Right ventricle myocardium inferior (tissue), 1 donor: Measurements from ENCODE around the gene POLR3E. TPM values are rescaled to one million over a fixed set of nuclear protein-coding genes. Genes with fewer than 3 reads are reported as not detected.
"Not testable (repeated sequence)": the region's sequence is repeated elsewhere in the genome, so short reads cannot be mapped to it uniquely, and the experiment has no call there.

Experiments
- ATAC-seq: fragments of 200-7000 bp; cut with Tn5 transposase; one replicate; pipeline ENCODE4 v1.9.1; 2020; ENCODE audit warnings: mild to moderate bottlenecking, moderate library complexity
- DNase-seq: peaks from one replicate; pipeline ENCODE4 v3.0.0; 2021; ENCODE audit errors: missing footprints
- intact Hi-C: fragments of 100-400 bp; cut with DNase I; formaldehyde crosslinking; loops from one replicate; pipeline ENCODE4 v1.11.0; 2022
- total RNA-seq: library from RNA; stranded (reverse); fragmentation: NEBNext Ultra II Directional; extraction: Animal tissue kit (Norgen Biotek cat#: 25700); gene quantifications from one replicate; pipeline ENCODE4 v1.2.1, GENCODE V29; 2021
- donor health status: DM: no; HTN: yes; CAD: no; lungs with severe emphysema.

Gene POLR3E
- total RNA-seq, 1 donor from 2014 or later = 36.4 TPM

DNA sequence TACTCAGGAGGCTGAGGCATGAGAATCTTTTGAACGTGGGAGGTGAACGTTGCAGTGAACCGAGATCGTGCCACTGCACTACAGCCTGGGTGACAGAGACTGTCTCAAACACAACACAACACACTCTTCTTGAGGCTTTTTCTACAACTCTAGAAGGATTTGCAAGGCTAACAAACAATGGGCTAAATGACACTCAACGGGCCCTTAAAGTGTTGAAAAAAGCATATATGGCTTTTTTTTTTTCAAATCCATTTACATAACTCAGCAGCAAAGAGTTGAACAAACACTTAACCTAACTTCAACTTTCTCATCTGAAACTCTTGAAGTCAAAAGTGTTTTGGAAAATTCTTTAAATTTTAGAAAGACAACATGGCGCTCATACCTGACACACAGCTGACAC, 54.9 kb downstream of the POLR3E start:
- intact Hi-C loops = no loop called here
- ATAC-seq (no peak), DNase-seq (no peak)

GRCh38 chr16:22352723-22353122, 55.5 kb downstream of the POLR3E start:
- DNase-seq = no peak
- intact Hi-C loops = no loop called here

GRCh38 chr16:22353191-22353919, 56.1 kb downstream of the POLR3E start:
- ATAC-seq = no peak
- DNase-seq = no peak
- intact Hi-C loops = no loop called here

More at GRCh38 chr16:22352723-22353122, 55.5 kb downstream of the POLR3E start:
- ATAC-seq = no peak

- intact Hi-C loops = no loop called here
- DNase-seq (no peak), ATAC-seq (no peak)
Measured at GRCh38 chr16:22353933-22354541, 56.8 kb downstream of the POLR3E start.

DNA sequence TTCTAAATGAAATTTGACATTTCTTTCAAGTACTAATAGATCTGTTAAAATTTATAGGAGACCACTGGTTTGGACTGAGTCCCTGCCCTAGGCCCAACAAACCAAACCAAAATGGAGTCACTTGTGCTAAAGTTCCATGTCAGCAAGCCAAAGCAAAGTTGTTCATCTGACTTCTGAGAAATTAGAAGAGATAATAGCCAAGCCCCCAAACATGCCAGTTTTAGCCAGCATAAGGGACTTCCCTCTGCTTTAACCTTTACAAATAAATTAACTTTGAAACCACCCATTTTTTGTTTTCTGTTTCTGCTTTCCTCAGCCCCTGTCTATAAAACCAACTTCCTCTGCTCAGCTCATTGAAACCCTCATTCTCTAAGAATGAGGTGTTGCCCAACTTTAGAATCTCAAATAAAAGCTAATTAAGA, 58.3 kb downstream of the POLR3E start:
- DNase-seq = no peak
- no peak for ATAC-seq
- intact Hi-C loops = no loop called here

DNA sequence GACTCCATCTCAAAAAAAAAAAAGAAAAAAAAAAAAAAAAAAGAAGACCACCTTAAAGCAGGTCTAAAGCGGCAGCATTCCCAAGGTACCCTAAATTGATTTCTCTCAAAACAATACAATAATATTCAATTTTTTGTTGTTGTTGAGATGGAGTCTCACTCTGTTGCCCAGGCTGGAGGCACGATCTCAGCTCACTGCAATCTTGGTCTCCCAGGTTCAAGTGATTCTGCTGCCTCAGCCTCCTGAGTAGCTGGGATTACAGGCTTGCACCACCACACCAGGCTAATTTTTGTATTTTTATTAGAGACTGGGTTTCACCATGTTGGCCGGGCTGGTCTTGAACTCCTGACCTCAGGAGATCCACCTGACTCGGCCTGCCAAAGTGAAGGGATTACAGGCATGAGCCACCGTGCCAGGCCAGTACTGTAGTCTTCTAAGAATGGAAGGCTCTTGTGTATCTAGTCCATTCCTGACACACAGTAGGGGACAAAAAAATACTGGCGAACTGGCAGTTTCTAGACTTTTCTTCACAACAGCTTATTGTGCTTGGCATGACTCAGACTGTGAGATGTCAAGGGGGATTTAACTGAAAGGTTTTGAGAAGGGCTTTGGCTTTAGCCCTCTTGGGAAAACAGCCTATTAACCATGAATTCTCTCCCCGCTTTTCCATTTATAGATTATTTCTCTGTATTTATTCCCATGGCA, 59.9 kb downstream of the POLR3E start:
- ATAC-seq (no peak), DNase-seq (no peak)
- intact Hi-C loops = no loop called here

GRCh38 chr16:22357635-22357971, 60.4 kb downstream of the POLR3E start:
- intact Hi-C loops = no loop called here
- DNase-seq = no peak
- no peak for ATAC-seq

DNA sequence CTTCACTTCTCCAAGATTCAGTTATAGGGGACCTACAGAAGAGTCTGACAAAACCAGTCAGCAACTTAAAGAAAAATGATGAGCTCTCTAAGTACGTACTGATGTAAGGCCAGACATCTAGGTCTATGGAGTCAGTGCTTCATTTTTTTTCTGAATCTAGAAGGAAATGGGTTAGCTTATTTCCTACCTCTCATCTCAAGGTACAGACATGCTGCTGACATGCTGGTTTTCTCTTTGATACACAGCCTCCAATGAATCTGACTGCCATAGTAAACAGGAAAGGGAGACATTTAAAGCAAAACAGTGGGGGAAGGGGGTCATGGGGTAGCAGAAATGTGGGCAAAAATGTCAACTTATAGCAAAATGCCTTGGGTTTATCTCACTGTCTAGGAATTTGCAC, 60.8 kb downstream of the POLR3E start:
- ATAC-seq (no peak), DNase-seq (no peak)
- intact Hi-C loops = no loop called here

DNA sequence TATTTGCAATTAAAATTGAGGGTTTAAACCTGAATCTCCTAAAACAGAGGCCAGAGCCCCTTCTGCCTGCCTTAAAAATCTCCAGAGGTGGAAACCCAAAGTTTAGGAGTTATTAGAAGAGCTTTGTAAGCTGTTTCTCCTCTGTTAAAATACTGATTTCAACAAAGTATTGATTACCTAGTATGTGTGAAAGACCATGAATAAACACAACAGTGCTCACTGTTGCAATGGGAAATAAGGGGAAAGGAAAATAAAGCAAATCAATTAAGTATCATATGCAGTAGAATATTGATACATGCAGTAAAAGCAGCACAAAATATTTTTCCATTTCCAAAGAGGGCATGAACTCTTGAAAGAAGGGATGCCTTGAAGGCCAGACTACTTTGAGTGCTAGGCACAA, 62.5 kb downstream of the POLR3E start:
- no peak for ATAC-seq
- intact Hi-C loops = no loop called here
- no peak for DNase-seq

DNA sequence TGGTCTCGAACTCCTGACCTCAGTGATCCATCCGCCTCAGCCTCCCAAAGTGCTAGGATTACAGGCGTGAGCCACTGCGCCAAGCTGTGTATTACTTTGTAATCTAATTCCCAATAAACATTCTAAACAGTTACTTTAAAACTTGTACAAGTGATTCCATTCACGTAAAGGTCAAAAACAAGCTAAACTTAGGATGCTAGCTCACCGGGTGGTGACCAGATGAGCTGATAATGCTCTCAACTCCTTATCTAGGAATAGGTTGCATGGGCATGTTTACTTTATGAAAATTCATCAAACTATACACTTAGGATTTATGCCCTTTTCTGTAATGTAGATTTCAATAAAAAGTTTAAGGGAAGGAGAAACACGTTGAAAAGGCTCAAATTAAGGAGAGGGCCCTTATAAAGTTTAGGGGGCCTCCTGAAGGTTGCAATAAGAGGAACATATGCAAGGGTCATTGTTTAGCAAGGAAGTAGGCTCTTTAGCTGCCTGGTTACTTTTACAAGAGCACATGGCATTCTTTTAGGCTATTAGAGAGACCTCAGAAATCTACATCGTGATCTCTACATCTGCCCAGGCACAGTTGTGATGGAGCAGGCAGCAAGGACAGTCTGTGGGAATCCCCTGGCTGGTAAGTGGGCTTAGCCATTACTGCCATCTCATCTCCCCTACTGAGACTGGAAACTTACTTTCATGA, 63.9 kb downstream of the POLR3E start:
- ATAC-seq = no peak
- intact Hi-C loops = no loop called here
- DNase-seq = no peak

DNA sequence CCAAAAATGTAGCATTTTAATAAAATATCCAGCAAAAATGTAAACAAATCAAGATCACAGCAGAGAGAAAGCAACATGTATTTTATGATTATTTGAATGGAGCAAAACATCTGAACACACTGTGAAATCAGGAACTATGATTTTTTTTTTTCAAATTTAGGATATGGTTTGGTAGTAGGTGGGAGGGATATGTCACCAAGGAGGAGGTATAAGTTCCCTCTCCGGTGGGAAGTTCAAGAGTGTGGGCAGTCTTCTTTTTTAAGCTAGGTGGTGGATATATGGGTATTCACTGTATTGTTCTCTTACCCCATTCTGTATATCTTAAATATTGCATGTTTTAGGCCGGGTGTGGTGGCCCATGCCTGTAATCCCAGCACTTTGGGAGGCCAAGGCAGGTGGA, 67.0 kb downstream of the POLR3E start:
- no peak for ATAC-seq
- intact Hi-C loops = no loop called here
- no peak for DNase-seq

GRCh38 chr16:22366371-22366770, 69.2 kb downstream of the POLR3E start:
- intact Hi-C loops = no loop called here
- no peak for DNase-seq
- no peak for ATAC-seq

GRCh38 chr16:22366889-22367288, 69.7 kb downstream of the POLR3E start:
- ATAC-seq = no peak
- intact Hi-C loops = no loop called here
- no peak for DNase-seq

DNA sequence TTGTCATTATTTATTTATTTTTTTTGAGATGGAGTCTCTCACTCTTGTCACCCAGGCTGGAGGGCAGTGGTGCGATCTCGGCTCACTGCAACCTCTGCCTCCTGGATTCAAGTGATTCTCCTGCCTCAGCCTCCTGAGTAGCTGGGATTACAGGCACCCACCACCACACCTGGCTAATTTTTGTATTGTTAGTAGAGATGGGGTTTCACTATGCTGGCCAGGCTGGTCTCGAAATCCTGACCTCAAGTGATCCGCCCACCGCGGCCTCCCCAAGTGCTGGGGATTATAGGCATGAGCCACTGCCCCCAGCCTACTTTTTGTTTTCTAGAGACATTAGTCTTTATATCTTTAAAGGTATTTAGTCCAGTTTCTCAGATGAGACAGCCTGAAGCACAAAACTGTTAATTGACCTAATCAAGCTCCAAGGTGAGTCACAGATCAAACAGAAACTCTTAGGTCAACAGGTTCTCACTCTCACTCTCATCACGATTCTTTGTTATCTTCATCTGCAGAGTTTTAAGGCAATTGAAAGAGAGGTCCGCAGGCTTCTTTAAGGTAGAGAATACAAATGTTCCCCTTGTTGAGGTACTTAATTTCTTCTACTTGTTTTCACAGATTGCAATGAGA, 71.1 kb downstream of the POLR3E start:
- intact Hi-C loops, DNase-seq, ATAC-seq: not testable (repeated sequence)

GRCh38 chr16:22369221-22369811, 72.1 kb downstream of the POLR3E start:
- DNase-seq (no peak), ATAC-seq (no peak)

DNA sequence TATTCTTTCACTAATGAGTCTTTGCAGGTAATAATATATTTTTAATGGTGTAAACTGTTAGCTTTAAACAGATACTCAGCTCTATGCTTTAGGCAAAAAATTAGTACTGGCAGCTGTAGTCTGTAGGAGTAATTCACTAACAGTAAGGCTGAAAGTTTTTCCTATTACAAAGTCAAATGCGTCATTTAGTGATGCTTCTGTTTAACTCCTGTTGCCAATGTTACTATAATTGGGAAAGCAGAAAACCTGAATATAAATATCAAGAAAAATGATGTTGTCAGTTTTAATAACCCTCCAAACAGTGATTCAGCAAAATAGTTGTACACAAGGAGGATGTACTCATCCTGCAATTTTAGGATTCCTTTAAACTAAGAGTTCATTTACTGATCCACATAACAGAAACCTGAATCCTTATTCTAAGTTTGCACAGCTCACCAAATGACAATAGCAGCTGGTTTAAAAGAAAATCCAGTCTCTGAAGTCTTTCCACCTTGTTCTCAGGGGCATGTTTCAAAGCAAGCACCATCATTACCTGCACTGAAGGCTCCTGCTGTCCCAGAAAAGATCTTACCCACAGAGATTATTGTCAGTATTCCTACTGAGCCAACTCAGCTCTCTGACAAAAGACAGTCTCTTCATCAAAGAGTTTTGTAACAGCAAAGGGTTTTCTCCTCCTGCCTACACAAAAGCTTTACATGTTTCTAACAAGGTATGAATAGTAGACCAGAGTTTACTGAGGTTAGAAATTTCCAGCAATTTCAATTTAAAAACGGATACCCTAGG, 73.0 kb downstream of the POLR3E start:
- DNase-seq = no peak
- intact Hi-C loops = no loop called here
- no peak for ATAC-seq

More at GRCh38 chr16:22369221-22369811, 72.1 kb downstream of the POLR3E start:
- intact Hi-C loops = no loop called here

DNA sequence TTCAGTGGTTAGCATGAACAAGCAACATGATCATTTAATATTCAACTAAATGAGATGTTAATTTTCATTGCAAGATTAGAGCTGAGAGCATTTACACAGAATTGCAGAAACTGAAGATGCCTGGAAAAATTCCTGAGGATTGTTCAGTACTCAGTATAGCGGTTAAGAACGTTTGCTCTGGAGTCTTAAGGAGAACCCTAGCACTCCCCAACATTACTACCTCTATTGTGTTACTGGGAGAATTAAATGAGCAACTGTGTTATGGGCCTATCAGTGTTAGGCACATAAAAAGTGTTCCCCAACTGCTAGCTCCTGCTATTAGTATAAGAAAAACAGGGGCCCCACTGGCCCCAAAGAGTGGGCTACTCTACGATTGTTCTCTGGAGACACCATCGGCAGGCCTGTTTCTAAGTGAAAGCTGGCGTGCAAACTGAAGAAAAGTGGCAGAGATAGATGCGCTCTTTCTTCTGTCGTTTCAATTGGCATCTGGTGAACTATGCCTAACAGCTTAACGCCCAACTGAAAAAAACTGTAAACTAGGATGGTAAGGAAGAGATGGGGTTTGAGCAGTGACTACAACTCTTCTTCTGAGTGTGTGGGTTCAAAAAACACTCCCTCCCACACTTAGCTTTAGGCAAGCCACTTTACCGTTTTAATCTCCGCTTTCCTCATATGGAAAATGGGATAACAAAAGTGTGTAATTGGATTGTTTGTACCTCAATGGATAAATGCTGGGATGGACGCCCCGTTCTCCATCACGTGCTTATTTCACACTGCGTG, 75.9 kb downstream of the POLR3E start:
- intact Hi-C loops = no loop called here
- DNase-seq = no peak
- ATAC-seq = no peak
